ENCODE results near the gene INSC. TPM values are rescaled to one million over a fixed set of nuclear protein-coding genes. Genes with fewer than 3 reads are reported as not detected.

The INSC gene
- total and polyA plus RNA-seq, 9 of the 15 experiments (the other 6 are each of a cell fraction or from before 2014, with no cell fraction given), result not detected

- POLR2A ChIA-PET, result no interaction called here
- TF ChIP-seq MGA (IDR thresholded peaks at IDR 0.05) (no peak), ZFP30 (CRISPR knock-in tag; IDR thresholded peaks at IDR 0.05; ENCODE audit: borderline replicate concordance) (no peak), ZNF778 (CRISPR knock-in tag; IDR thresholded peaks at IDR 0.05) (no peak), HSF4 (CRISPR knock-in tag; IDR thresholded peaks at IDR 0.05; ENCODE audit: borderline replicate concordance) (no peak)
- Histone ChIP-seq H3K36me3 (ENCODE audit: control insufficient read depth, insufficient read depth, low read length) (no peaks in the 10 kb centered on the region), H3K27ac (ENCODE audit: extremely low read depth, low read depth, low read length) (no peak overlapping the region), H3K9ac (ENCODE audit: insufficient read depth in 1 of 2, low read depth in 2 of 2, low read length in 2 of 2) (no peak overlapping the region), H3K4me2 (ENCODE audit: insufficient read depth, low read length) (no peak overlapping the region), H3K27me3 (ENCODE audit: control insufficient read depth in 2 of 2, insufficient read depth in 2 of 2, low read length in 2 of 2) (no peaks in the 10 kb centered on the region), H3K4me1 (replicated peaks in 1 of 2; ENCODE audit: control insufficient read depth in 2 of 2, insufficient read depth in 2 of 2, low read length in 2 of 2) (no peaks in the 10 kb centered on the region), H3K9me3 (replicated peaks; ENCODE audit: control insufficient read depth, insufficient read depth, low read depth, low read length) (no peaks in the 10 kb centered on the region), H3K9me1 (ENCODE audit: control insufficient read depth, insufficient read depth, low read length) (no peaks in the 10 kb centered on the region), H2AFZ (ENCODE audit: low read depth, low read length) (no peak overlapping the region), H4K20me1 (replicated peaks; ENCODE audit: control insufficient read depth, insufficient read depth, low read length) (no peaks in the 10 kb centered on the region), H3K79me2 (ENCODE audit: control insufficient read depth, insufficient read depth, low read length) (no peaks in the 10 kb centered on the region), H3K4me3 (no peak overlapping the region)
- in situ Hi-C loops (cut with MboI), result no loop called here
- CTCF ChIA-PET (ENCODE audit: low intra/inter-chr PET ratio), result no interaction called here
- intact Hi-C loops (cut with micrococcal nuclease), result no loop called here
- WGBS (ENCODE audit: insufficient coverage, low coverage, missing lambda C conversion rate), result 0% methylated on average over 7 of the region's 10 CpGs
- no TSS peak for BruUV-seq (replicated peaks)
- FAIRE-seq (no peak), ATAC-seq (no peak), DNase-seq (ENCODE audit: extremely low read depth in 1 of 4, low spot score in 3 of 4) (no peak)
Measured at GRCh38 chr11:15149050-15149449, 34.3 kb downstream of the INSC start.
